SK-N-SH treated with all-trans-retinoic acid at 6 μM for 48 hours (cell line): ENCODE data around the gene CCDC69.

Experiments used
- ARNTL ChIP-seq: fragments of 450-650 bp; formaldehyde crosslinking; IDR thresholded peaks from 2 replicates; pipeline ENCODE4 v1.5.0; 2020; ENCODE audit warnings: low read depth, mild to moderate bottlenecking, moderate library complexity, borderline replicate concordance
- BACH2 ChIP-seq: fragments of 250-450 bp; sonication (Bioruptor Pico); IDR thresholded peaks from 2 replicates; pipeline ENCODE4 v1.9.0; 2021; ENCODE audit warnings: mild to moderate bottlenecking, borderline replicate concordance
- CSDC2 ChIP-seq: fragments of 250-450 bp; sonication (Bioruptor Pico); IDR thresholded peaks from 2 replicates; pipeline ENCODE4 v1.5.0; 2020; ENCODE audit warnings: mild to moderate bottlenecking, moderate library complexity
- ESRRG ChIP-seq: fragments of 250-450 bp; sonication (Bioruptor Pico); IDR thresholded peaks from 2 replicates; pipeline ENCODE4 v1.6.1; 2021; ENCODE audit warnings: mild to moderate bottlenecking
- GLIS3 ChIP-seq: fragments of 250-450 bp; sonication (Bioruptor Pico); IDR thresholded peaks from 2 replicates; pipeline ENCODE4 v1.5.0; 2020; ENCODE audit warnings: mild to moderate bottlenecking, moderate library complexity
- PATZ1 ChIP-seq: fragments of 250-450 bp; sonication (Bioruptor Pico); IDR thresholded peaks from 2 replicates; pipeline ENCODE4 v1.8.0; 2020; ENCODE audit warnings: mild to moderate bottlenecking, moderate library complexity, borderline replicate concordance
- PPARA ChIP-seq: fragments of 250-450 bp; sonication (Bioruptor Pico); IDR thresholded peaks from 2 replicates; pipeline ENCODE4 v1.5.0; 2020; ENCODE audit warnings: mild to moderate bottlenecking, borderline replicate concordance
- RARB ChIP-seq: fragments of 250-450 bp; sonication (Bioruptor Pico); IDR thresholded peaks from 2 replicates; pipeline ENCODE4 v1.8.0; 2021; ENCODE audit warnings: mild to moderate bottlenecking, moderate library complexity
- TCF4 ChIP-seq: fragments of 250-450 bp; sonication (Bioruptor Pico); IDR thresholded peaks from 2 replicates; pipeline ENCODE4 v1.8.0; 2021; ENCODE audit warnings: mild to moderate bottlenecking, moderate library complexity, borderline replicate concordance
- TOX ChIP-seq: fragments of 250-450 bp; sonication (Bioruptor Pico); IDR thresholded peaks from 2 replicates; pipeline ENCODE4 v1.8.0; 2021; ENCODE audit warnings: mild to moderate bottlenecking, moderate library complexity, borderline replicate concordance
- ZFP3 ChIP-seq: fragments of 250-450 bp; sonication (Bioruptor Pico); IDR thresholded peaks from 2 replicates; pipeline ENCODE4 v1.5.0; 2020; ENCODE audit warnings: mild to moderate bottlenecking, moderate library complexity
- TF ChIP-seq, protein P1 (sequence below): fragments of 250-450 bp; sonication (Bioruptor Pico); IDR thresholded peaks from 2 replicates; pipeline ENCODE4 v1.8.0; 2021; ENCODE audit warnings: low read depth, mild to moderate bottlenecking, moderate library complexity, borderline replicate concordance
- TF ChIP-seq, protein P2 (sequence below): fragments of 250-450 bp; sonication (Bioruptor Pico); IDR thresholded peaks from 2 replicates; pipeline ENCODE4 v1.5.1; 2020; ENCODE audit warnings: low read depth, mild to moderate bottlenecking, moderate library complexity

- TF ChIP-seq GLIS3 (no peak), PATZ1 (CRISPR knock-in tag) (no peak), ZFP3 (CRISPR knock-in tag) (no peak), CSDC2 (CRISPR knock-in tag) (no peak), PPARA (CRISPR knock-in tag) (no peak), RARB (CRISPR knock-in tag) (no peak), TOX (CRISPR knock-in tag) (no peak), BACH2 (CRISPR knock-in tag) (no peak), ARNTL (CRISPR knock-in tag) (no peak), ESRRG (CRISPR knock-in tag) (no peak), TCF4 (no peak)
- TF ChIP-seq, protein P1, sequence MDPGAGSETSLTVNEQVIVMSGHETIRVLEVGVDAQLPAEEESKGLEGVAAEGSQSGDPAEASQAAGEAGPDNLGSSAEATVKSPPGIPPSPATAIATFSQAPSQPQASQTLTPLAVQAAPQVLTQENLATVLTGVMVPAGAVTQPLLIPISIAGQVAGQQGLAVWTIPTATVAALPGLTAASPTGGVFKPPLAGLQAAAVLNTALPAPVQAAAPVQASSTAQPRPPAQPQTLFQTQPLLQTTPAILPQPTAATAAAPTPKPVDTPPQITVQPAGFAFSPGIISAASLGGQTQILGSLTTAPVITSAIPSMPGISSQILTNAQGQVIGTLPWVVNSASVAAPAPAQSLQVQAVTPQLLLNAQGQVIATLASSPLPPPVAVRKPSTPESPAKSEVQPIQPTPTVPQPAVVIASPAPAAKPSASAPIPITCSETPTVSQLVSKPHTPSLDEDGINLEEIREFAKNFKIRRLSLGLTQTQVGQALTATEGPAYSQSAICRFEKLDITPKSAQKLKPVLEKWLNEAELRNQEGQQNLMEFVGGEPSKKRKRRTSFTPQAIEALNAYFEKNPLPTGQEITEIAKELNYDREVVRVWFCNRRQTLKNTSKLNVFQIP (CRISPR knock-in tag), result no peak
- TF ChIP-seq, protein P2, sequence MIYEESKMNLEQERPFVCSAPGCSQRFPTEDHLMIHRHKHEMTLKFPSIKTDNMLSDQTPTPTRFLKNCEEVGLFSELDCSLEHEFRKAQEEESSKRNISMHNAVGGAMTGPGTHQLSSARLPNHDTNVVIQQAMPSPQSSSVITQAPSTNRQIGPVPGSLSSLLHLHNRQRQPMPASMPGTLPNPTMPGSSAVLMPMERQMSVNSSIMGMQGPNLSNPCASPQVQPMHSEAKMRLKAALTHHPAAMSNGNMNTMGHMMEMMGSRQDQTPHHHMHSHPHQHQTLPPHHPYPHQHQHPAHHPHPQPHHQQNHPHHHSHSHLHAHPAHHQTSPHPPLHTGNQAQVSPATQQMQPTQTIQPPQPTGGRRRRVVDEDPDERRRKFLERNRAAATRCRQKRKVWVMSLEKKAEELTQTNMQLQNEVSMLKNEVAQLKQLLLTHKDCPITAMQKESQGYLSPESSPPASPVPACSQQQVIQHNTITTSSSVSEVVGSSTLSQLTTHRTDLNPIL (CRISPR knock-in tag), result no peak
These were observed 2.3 kb downstream of the CCDC69 start for GRCh38 chr5:151221574-151221973.
